HFFc6 (cell line): ENCODE measurements around the gene MBD6. TPM values are rescaled to one million over a fixed set of nuclear protein-coding genes. Genes with fewer than 3 reads are reported as not detected.

ENCODE experiments used
- DNase-seq: peaks from one replicate; pipeline ENCODE4 v3.0.0-alpha.2; 2018
- H3K27ac Mint-ChIP-seq: 2 replicates; pipeline ENCODE4 v1.8.0; 2020; ENCODE audit warnings: mild to moderate bottlenecking, mixed read lengths
- H3K27me3 Mint-ChIP-seq: 2 replicates; pipeline ENCODE4 v1.8.0; 2021; ENCODE audit warnings: mild to moderate bottlenecking, moderate library complexity, mixed read lengths; ENCODE audit not compliant: insufficient read depth
- H3K36me3 Mint-ChIP-seq: 2 replicates; pipeline ENCODE4 v1.8.0; 2021; ENCODE audit warnings: low read depth, mixed read lengths
- H3K4me1 Mint-ChIP-seq: 2 replicates; pipeline ENCODE4 v1.8.0; 2020; ENCODE audit warnings: low read depth, mixed read lengths
- H3K4me3 Mint-ChIP-seq: 2 replicates; pipeline ENCODE4 v1.8.0; 2020; ENCODE audit warnings: mild to moderate bottlenecking, moderate library complexity, mixed read lengths
- H3K9me3 Mint-ChIP-seq: 2 replicates; pipeline ENCODE4 v1.8.0; 2020; ENCODE audit warnings: mild to moderate bottlenecking, mixed read lengths
- CTCF ChIP-seq: fragments of 200-600 bp; sonication (generic); IDR thresholded peaks from 2 replicates; pipeline ENCODE4 v1.5.0; 2021; ENCODE audit warnings: antibody characterized with exemption, mild to moderate bottlenecking
- total RNA-seq, 6 experiments: library from RNA; stranded (reverse); fragmentation: NEBNext Ultra II Directional; extraction: Animal tissue kit (Norgen Biotek cat#: 25700); gene quantifications; 2 replicates in 1 of 6; 3 replicates in 5 of 6; pipeline ENCODE4 v1.2.3, GENCODE V29; 2021

MBD6 gene
- total RNA-seq, 6 experiments from 2014 or later, result 40.7 to 43.6 (median 42.1) TPM

GRCh38 chr12:57487055-57487596 lies 35.5 kb upstream of the MBD6 start:
- Mint-ChIP-seq H3K9me3 (no peaks in the 10 kb centered on the region), H3K4me3 (peak overlapping the region; percentile 97), H3K36me3 (peaks cover 26% of the 10 kb centered on the region), H3K27me3 (peaks cover 2% of the 10 kb centered on the region; the same call in 1 of the 2 replicates), H3K4me1 (peaks cover 28% of the 10 kb centered on the region), H3K27ac (no peak overlapping the region)
- DNase-seq, result no peak
- no peak for TF ChIP-seq CTCF

- no peaks in the 10 kb centered on the region for H3K9me3 Mint-ChIP-seq
- peaks cover 28% of the 10 kb centered on the region for H3K4me1 Mint-ChIP-seq
- TF ChIP-seq CTCF, result no peak
- H3K36me3 Mint-ChIP-seq, result peaks cover 31% of the 10 kb centered on the region
- H3K27ac Mint-ChIP-seq, result peak within 1 kb of the TSS; percentile 85
- DNase-seq, result peak; percentile 94
- H3K27me3 Mint-ChIP-seq, result peaks cover 2% of the 10 kb centered on the region; the same call in 1 of the 2 replicates
- peak within 1 kb of the TSS; percentile 97 for H3K4me3 Mint-ChIP-seq
These were observed 34.8 kb upstream of the MBD6 start, which contains the start of gene MARS1 for GRCh38 chr12:57487597-57488401. Gene MARS1 (plus strand): TSS chr12:57488068. CDS start chr12:57488091, 23 bp downstream.

- H3K9me3 Mint-ChIP-seq, result no peaks in the 10 kb centered on the region
These were observed 34.0 kb upstream of the MBD6 start for GRCh38 chr12:57488402-57489156.

GRCh38 chr12:57489157-57489641 lies 33.4 kb upstream of the MBD6 start:
- H3K27ac Mint-ChIP-seq, result peak overlapping the region; percentile 85
- DNase-seq, result peak; percentile 37
- peaks cover 33% of the 10 kb centered on the region for H3K36me3 Mint-ChIP-seq
- H3K9me3 Mint-ChIP-seq, result no peaks in the 10 kb centered on the region
- peaks cover 2% of the 10 kb centered on the region; the same call in 1 of the 2 replicates for H3K27me3 Mint-ChIP-seq
- TF ChIP-seq CTCF, result no peak
- peak overlapping the region; percentile 97 for H3K4me3 Mint-ChIP-seq
- peaks cover 18% of the 10 kb centered on the region for H3K4me1 Mint-ChIP-seq

More at GRCh38 chr12:57488402-57489156, 34.0 kb upstream of the MBD6 start:
- TF ChIP-seq CTCF, result no peak
- peak overlapping the region; percentile 97 for H3K4me3 Mint-ChIP-seq
- peaks cover 33% of the 10 kb centered on the region for H3K36me3 Mint-ChIP-seq
- peaks cover 2% of the 10 kb centered on the region; the same call in 1 of the 2 replicates for H3K27me3 Mint-ChIP-seq
- peak overlapping the region; percentile 85 for H3K27ac Mint-ChIP-seq
- peaks cover 20% of the 10 kb centered on the region for H3K4me1 Mint-ChIP-seq
- no peak for DNase-seq

- Mint-ChIP-seq H3K4me1 (peaks cover 18% of the 10 kb centered on the region), H3K36me3 (peaks cover 33% of the 10 kb centered on the region), H3K4me3 (no peak overlapping the region), H3K27ac (no peak overlapping the region), H3K9me3 (no peaks in the 10 kb centered on the region), H3K27me3 (peaks cover 2% of the 10 kb centered on the region; the same call in 1 of the 2 replicates)
- TF ChIP-seq CTCF, result no peak
- DNase-seq, result no peak
These were observed 32.5 kb upstream of the MBD6 start for GRCh38 chr12:57490126-57490525.
